Activated CD4-positive, alpha-beta T cell treated with anti-CD3 and anti-CD28 coated beads for 24 hours (primary cell): ENCODE data around the gene ECHS1.
A peak's percentile ranks its signal among the peaks of the same experiment; 100 is the strongest.
"Not testable (repeated sequence)": the region's sequence is repeated elsewhere in the genome, so short reads cannot be mapped to it uniquely, and the experiment has no call there.

Experiments used
- DNase-seq, 2 donors: peaks; one replicate each; pipeline ENCODE4 v3.0.0-alpha.2; 2020; ENCODE audit warnings: low read depth in 2 of 2

Gene ECHS1

GRCh38 chr10:133373174-133374090 lies at the start of gene ECHS1:
TSS of gene ECHS1 (minus strand) at chr10:133373354. CDS start at chr10:133373333, 21 bp downstream.
- DNase-seq = peak; percentile 91 to 96

- no peak for DNase-seq
These were observed 49.2 kb upstream of the ECHS1 start for GRCh38 chr10:133422223-133422806.

GRCh38 chr10:133421336-133422222 lies 48.4 kb upstream of the ECHS1 start:
- no peak for DNase-seq

GRCh38 chr10:133420579-133420978 lies 47.4 kb upstream of the ECHS1 start:
- DNase-seq = no peak

- DNase-seq = no peak
These were observed 46.9 kb upstream of the ECHS1 start for GRCh38 chr10:133420028-133420427.

- DNase-seq = no peak
These were observed 46.2 kb upstream of the ECHS1 start for GRCh38 chr10:133419211-133419950.

- no peak for DNase-seq
These were observed 45.3 kb upstream of the ECHS1 start for GRCh38 chr10:133418289-133418993.

GRCh38 chr10:133415752-133416151 lies 42.6 kb upstream of the ECHS1 start:
- DNase-seq = no peak

- not testable (repeated sequence) for DNase-seq
These were observed 41.2 kb upstream of the ECHS1 start for GRCh38 chr10:133414401-133414800.

GRCh38 chr10:133412381-133412711 lies 39.2 kb upstream of the ECHS1 start:
- DNase-seq = no peak

GRCh38 chr10:133411523-133412380 lies 38.6 kb upstream of the ECHS1 start:
- DNase-seq = no peak

- DNase-seq = no peak
These were observed 32.8 kb upstream of the ECHS1 start for GRCh38 chr10:133405844-133406527.

GRCh38 chr10:133405272-133405671 lies 32.1 kb upstream of the ECHS1 start:
- no peak for DNase-seq

GRCh38 chr10:133403784-133404183 lies 30.6 kb upstream of the ECHS1 start:
- DNase-seq = no peak

- DNase-seq = no peak
These were observed 30.2 kb upstream of the ECHS1 start for GRCh38 chr10:133403359-133403758.

GRCh38 chr10:133401981-133402725 lies 29.0 kb upstream of the ECHS1 start:
- no peak for DNase-seq

- DNase-seq = no peak
These were observed 28.3 kb upstream of the ECHS1 start for GRCh38 chr10:133401500-133401899.

- DNase-seq = no peak
These were observed 27.7 kb upstream of the ECHS1 start for GRCh38 chr10:133400624-133401424.
